Activated T-helper 1 cell treated with Interleukin-2 at 50 U/mL for 16 hours (primary cell): ENCODE measurements around the gene SLC9A3.
"Not testable (repeated sequence)": the region's sequence is repeated elsewhere in the genome, so short reads cannot be mapped to it uniquely, and the experiment has no call there.

Experiments
- DNase-seq: peaks from one replicate; pipeline ENCODE4 v3.0.0-alpha.2; 2020; ENCODE audit warnings: low read depth

SLC9A3 gene

DNA sequence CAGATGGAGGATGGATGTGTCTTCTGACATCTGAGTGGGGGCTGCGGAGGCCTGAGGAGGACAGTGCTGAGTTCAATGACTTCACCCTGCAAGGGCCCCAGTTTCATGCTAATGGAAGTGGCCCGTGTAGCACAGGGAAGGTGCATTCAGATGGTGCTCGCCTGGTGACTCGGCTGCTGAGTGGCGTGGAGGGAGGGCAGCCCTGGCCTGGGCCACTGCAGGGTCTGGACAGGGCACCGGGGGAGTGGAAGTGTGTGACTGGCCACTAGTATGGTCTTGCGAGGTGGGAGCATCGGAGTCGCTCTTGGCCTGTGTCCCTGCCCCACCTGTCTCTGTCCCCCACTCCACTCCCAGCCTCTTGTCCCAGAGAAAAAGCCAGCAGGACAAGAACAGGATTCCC, 1.7 kb upstream of the SLC9A3 start:
- DNase-seq: no peak

- no peak for DNase-seq
These were observed 918 bp upstream of the SLC9A3 start for GRCh38 chr5:524973-525761.

GRCh38 chr5:523441-524222, 617 bp downstream of the SLC9A3 start:
- no peak for DNase-seq

GRCh38 chr5:522899-523440, 1.3 kb downstream of the SLC9A3 start:
- DNase-seq: no peak

DNA sequence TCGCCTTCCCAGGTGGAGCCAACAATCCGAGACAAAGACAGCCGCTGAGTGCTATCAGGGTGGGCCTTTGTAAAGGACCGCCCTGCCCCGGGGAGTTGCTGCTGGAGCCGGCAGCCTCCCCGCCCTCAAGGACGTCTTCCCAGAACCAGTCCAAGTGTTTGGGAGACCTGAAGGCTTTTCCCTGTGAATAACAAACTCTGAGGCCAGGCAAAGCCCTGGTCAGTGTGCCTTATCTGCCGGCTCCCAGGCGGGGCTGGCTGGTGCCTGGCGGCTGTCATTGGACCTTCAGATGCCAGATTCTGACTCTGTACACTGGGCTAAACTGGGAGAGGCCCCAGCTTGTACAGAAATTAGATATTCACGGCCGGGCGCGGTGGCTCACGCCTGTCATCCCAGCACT, 2.1 kb downstream of the SLC9A3 start:
- no peak for DNase-seq

DNA sequence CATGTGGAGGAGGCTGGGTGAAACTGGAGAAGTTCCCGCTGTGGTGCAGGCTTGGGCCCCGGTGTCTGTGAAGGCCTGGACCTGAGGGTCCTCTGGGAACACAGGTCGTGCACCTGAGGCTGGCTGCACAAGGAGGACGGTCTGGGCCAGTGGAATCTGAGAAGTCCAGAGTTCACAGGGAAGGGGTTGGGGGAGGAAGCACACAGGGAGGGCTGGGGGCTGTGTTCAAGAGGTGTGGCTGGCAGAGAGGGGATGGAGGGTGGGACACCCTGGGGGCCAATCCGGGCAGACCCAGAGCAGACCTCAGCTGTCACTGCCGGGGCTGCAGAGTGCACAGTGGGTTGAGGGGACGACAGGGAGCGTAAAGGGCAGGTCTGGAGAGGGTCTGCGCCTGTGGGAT, 2.6 kb downstream of the SLC9A3 start:
- no peak for DNase-seq

DNA sequence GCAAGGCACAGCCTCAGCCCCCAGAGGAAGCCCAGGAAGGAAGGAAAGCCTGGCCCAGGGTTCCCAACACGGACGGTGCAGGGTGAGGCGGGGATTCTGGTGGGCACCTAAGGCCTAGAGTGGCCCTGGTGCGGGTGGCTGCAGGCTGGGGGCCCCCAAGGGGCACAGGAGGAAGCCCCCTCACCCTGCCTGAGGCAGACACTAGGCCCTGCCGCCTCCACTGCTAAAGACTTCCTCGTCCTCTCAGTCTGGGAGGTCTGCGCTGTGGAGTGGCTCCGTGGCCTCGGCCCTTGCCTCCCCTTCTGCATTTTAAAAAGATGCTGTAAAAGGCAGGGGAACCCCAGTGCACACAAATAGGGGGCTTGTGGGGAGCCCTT, 3.4 kb downstream of the SLC9A3 start:
- no peak for DNase-seq

GRCh38 chr5:520196-520849, 3.9 kb downstream of the SLC9A3 start:
- DNase-seq: no peak

DNA sequence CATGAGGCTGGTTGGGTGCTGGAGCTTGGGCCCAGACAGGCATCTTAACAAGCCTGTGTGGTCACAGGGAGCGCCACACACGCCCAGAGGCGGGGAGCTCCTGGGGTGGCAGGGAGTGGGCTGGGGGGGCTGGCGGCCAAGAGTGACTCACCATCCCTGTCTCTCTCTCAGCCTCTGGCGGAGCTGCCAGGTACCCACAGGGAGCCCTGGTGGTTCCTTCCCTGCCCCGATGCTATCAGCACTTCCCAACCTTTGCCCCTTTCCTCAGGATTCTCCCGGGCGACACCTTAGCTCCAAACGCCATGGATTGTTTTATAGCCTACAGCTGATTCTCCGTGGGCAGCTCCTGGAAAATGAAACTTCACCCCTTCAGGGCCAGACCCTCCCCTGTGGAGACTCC, 5.5 kb downstream of the SLC9A3 start:
- DNase-seq: no peak

- no peak for DNase-seq
These were observed 6.6 kb downstream of the SLC9A3 start for GRCh38 chr5:517535-518100.

DNA sequence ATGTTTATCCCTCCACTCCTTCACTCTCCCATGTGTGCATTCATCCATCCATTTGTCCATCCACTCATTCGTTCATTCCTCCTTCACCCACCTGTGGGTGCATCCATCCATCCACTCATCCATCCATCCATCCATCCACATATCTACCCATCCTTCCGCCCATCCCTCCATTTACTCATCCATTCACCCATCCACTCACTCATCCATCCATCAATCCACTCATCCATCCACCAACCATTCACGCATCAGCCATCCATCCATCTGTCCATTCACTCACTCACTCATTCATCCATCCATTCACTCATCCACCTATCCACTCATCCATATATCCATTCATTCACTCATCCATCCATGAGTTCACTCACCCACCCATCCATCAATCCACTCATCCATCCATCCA, 7.3 kb downstream of the SLC9A3 start:
- DNase-seq: no peak

- DNase-seq: no peak
These were observed 7.8 kb downstream of the SLC9A3 start for GRCh38 chr5:516338-516925.

- DNase-seq: no peak
These were observed 8.9 kb downstream of the SLC9A3 start for GRCh38 chr5:515273-515836.

- no peak for DNase-seq
These were observed 9.6 kb downstream of the SLC9A3 start for GRCh38 chr5:514673-515072.

- no peak for DNase-seq
These were observed 10.2 kb downstream of the SLC9A3 start for GRCh38 chr5:514101-514485.

DNA sequence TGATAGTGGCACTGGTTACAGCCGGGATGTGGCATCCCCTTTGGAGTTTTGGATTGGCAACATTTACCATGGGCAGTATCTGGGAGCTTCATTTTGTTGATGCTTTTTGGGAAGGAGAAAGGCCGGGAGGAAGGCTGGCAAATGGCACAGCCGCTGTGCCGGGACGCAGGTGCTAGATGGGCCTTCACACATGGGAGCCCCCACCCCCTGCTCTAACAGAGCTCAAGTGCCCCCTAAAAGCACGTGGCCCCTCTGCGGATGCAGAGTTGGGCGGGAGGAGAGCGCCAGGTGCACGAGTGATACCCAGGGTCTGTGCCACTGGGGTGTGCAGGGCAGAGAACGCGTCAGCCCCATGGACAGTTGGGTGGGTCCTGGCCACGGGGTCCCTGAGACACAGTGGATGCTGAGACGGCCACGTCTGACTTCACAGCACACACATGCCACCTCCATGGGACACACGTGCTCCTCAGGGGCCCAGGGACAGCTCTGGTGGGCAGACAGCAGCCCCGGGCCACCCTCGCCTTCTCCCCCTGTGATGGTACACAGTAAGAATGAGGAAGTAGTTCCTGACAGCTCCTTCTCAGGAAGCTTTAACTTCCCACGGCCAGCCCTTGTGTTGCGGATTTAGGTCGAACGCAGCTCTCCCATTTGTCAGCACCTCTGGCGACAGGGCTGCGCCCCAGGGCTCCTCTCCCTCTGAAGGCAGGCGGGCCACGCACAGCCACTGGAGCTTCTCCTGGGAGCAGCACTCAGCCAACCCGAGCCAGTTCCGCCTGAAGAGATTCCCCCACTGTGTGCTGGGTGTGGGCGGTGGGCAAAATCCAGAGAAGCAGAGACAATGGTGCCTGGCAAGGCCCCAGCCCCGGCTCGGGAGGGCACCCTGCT, 10.8 kb downstream of the SLC9A3 start:
- no peak for DNase-seq

DNA sequence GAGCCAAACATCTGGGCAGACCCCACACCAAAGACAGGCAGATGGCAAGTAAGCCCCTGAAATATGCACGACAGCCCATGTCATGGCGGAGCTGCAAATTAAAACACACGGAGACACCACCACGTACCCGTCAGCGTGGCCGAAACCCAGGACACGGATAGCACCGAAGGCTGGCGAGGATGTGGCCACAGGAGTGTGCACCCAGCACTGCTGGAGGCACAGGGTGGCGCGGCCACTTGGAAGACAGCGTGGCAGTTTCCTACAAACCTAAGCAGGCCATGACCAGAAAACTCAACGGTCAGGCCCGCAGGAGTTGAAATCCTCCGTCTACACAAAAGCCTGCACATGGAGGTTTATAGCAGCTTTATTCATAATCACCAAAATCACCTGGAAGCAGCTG, 12.8 kb downstream of the SLC9A3 start:
- no peak for DNase-seq

DNA sequence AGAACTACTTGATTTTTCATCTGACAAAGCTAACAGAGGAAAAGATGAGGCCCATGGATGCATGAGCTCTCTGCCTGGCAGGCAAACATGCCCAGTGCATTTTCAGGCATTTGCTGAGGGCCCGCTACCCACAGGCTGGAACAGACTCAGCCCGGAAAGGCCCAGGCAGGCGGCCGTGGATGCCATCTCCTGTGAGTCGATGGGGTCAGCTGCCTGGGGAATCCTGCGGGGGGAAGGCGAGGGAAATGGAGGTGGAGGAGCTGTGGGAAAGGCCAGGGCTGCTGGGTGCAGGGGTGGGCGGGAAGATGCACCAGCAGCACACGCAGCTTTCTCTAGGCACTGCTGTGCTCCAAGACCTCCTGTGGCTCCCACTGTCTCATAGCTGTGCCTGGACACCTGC, 13.7 kb downstream of the SLC9A3 start:
- no peak for DNase-seq

- DNase-seq: no peak
These were observed 14.6 kb downstream of the SLC9A3 start for GRCh38 chr5:509611-510185.

GRCh38 chr5:507986-508575, 16.2 kb downstream of the SLC9A3 start:
- DNase-seq: not testable (repeated sequence)
